ENCODE data around the gene SRRM2.

SRRM2 gene

DNA sequence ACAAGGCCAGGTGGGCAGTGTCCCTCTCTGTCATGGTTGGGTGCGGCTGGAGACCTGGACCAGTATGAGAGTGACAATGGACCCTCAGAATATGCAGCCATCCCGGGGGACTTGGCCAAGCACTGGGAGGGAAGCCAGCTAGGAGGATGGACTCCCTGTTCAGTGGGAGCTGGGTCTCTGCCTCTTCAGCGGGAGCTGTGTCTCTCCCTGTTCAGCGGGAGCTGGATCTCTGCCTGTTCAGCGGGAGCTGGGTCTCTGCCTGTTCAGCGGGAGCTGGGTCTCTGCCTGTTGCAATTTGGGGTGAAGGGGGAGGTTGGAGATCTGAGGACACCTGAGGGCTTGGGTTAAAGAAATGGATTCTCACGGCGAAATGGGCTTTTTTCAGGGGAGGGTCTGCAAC lies 38.7 kb downstream of the SRRM2 start:
- no peak for DNase-seq (ENCODE audit: extremely low read depth in 1 of 2, low read depth in 1 of 2)

DNA sequence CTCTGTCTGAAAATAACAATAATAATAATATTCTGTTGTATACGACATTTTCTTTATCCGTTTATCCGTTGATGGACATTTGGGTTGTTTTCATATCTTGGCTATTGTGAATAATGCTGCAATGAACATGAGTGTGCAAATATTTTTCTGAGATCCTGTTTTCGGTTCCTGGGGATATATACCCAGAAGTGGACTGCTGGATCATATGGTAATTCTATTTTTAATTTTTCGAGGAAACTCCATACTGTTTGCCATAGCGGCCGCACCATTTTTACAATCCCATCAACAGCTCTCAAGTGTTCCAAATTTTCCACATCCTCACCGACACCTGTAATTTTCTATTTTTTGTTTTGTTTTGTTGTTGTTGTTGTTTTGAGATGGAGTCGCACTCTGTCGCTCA lies 40.5 kb downstream of the SRRM2 start:
- DNase-seq (ENCODE audit: extremely low read depth in 1 of 2, low read depth in 1 of 2) = no peak

DNA sequence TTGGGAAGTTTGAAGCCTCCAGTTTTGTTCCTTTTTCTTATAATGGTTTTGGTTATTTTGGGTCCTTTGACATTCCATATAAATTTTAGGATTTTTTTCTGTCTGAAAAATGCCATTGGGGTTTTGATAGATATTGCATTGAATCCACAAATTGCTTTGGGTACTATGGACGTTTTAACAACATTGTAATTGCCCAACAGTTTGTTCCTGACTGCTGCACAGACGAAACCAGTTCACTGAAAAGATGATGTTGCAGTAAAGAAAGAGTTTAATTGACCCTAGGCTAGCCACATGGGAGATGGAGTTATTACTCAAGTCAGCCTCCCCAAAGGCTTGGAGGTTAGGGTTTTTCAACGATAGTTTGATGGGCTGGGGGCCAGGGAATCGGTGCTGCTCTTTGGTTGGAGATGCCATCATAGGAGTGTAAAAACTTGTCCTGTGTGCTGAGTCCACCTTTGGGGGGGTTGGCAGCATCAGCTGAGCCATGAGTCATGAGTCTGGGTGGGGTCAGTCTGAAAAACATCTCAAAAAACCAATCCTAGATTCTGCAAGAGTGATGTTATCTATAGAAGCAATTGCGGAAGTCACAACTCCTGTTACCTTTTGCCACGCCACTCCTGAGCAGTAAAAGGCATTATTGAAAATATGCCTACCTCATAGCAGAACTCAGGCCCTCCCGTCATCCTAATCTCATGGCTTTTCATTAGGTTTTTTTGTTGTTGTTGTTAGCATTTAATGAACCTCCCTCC lies 43.1 kb downstream of the SRRM2 start:
- DNase-seq (ENCODE audit: extremely low read depth in 1 of 2, low read depth in 1 of 2) = no peak

DNA sequence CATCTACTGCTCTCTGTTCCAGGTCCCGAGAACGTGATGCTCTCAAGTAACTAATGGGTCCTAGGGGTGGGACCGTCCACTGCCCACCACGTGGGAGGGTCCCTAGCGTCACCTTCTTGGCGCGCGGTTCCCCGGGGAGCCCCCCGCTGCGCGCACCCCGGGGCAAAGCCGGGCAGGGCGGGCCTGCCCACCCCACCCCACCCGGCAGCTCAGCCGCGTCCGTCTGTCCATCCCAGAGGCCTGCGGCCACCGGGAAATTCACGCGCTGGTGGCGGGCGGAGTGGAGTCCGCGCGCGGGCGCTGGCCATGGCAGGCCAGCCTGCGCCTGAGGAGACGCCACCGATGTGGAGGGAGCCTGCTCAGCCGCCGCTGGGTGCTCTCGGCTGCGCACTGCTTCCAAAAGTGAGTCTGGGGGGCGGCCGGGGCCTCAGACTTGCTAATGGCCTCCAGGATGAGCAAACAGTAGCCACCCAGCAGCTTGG lies 46.3 kb downstream of the SRRM2 start:
- DNase-seq (ENCODE audit: extremely low read depth in 1 of 2, low read depth in 1 of 2) = no peak

DNA sequence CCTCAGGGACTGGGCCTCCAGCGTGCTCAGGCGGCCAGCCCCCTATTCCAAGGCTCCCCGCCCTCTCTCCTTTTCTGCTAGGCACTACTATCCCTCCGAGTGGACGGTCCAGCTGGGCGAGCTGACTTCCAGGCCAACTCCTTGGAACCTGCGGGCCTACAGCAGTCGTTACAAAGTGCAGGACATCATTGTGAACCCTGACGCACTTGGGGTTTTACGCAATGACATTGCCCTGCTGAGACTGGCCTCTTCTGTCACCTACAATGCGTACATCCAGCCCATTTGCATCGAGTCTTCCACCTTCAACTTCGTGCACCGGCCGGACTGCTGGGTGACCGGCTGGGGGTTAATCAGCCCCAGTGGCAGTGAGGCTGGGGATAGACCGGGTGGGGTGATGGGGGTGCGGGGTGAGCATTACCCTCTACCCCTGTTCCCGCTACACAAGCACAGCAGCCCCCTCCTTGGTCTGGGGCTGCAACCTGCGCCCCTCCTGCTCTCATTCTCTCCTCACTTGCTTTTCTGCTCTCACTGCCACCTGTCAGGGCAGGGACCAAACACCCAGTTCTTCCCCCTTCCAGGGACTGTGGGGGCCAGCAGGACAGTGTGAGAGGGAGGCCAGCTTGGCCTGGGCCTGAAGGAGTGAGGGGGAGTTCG lies 46.9 kb downstream of the SRRM2 start:
- DNase-seq (ENCODE audit: extremely low read depth in 1 of 2, low read depth in 1 of 2) = no peak

DNA sequence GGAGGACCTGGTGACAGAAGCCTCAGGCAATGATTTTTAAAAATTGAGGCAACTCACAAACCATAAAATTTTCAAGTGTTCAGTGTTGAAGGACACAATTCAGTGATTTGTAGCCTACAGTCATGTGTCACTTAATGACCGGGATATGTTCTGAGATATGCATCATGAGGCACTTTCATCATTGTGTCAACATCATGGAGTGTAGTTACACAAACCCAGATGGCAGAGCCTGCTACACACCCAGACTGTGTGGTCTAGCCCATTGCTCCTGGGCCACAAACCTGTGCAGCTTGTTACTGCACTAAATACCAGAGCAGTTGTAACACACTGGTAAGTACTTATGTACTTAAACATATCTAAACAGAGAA lies 47.4 kb downstream of the SRRM2 start:
- DNase-seq (ENCODE audit: extremely low read depth in 1 of 2, low read depth in 1 of 2) = no peak

DNA sequence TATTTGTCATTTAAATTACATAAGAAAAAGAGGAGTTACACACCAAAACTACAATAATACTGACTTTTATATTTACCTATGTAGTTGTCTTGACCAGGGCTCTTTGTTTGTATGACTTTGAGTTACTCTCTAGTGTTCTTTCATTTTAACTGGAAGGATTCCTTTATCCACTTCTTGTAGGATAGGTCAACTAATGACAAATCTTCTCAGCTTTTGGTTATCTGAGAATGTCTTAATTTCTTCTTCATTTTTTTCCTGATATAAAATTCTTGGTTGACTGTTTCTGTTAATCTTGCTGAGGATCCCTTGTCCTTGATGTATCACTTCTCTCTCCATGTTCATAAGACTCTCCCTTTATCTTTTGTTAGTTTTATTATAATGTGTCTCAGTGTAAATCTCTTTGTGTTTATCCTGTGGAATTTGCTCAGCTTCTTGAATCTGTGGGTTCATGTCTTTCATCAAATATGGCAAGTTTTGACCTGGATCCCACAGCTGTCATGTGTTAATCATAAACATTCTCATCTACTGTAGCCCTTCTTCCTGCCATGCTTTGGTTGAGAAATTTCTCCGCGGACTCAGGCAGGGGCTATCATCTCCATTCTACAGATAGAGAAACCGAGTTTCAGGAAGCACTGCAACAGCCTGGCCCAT lies 51.2 kb downstream of the SRRM2 start:
- no peak for DNase-seq (ENCODE audit: extremely low read depth in 1 of 2, low read depth in 1 of 2)

DNA sequence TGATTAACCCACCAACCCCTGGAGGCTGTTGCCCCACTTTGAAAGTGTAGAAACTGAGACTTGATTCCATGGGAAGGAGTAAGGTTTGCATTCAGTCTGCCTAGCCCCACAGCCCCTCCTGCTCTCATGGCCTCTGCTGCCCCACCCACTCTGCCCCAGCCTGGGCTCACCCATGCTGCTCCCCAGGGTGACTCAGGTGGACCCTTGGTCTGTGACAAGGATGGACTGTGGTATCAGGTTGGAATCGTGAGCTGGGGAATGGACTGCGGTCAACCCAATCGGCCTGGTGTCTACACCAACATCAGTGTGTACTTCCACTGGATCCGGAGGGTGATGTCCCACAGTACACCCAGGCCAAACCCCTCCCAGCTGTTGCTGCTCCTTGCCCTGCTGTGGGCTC lies 52.3 kb downstream of the SRRM2 start:
- DNase-seq (ENCODE audit: extremely low read depth in 1 of 2, low read depth in 1 of 2) = no peak

DNA sequence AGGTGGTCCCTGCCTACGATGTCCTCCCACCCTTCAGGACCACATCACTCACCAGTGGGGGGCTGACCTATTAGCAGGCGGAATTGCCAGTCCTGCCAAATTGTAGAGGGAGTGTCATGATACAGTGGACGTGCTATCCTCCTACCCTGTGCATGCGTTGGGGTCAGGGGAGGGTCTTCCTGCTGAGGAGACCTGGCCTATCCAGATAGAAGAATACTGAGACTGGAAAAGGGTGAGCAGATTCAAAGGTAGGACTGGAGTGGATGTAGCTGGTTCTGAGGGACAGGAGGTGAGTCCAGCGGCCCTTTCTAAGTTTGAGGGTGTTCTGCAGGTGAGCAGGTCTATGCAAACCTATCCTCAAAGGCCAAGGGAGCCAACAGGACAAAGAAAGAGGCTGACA lies 53.8 kb downstream of the SRRM2 start:
- DNase-seq (ENCODE audit: extremely low read depth in 1 of 2, low read depth in 1 of 2) = no peak

DNA sequence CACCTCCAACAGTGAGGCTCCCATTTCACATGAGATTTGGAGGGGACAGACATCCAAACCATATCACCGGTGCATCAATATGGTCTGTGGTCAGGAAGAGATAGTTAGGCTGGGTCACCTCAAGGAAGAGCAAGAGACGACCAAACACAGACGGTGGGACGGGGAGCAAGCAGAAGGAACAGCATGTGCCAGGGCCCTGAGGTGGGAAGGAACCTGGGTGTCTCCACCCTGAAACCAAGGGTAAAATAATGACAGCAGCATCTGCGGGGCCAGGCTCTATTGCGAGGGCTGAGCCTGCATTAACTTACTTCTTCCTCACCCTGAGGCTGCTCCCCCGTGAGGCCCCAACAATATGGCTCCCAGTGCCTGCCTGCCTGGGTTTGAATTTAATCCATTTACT lies 55.7 kb downstream of the SRRM2 start:
- DNase-seq (ENCODE audit: extremely low read depth in 1 of 2, low read depth in 1 of 2) = no peak

DNA sequence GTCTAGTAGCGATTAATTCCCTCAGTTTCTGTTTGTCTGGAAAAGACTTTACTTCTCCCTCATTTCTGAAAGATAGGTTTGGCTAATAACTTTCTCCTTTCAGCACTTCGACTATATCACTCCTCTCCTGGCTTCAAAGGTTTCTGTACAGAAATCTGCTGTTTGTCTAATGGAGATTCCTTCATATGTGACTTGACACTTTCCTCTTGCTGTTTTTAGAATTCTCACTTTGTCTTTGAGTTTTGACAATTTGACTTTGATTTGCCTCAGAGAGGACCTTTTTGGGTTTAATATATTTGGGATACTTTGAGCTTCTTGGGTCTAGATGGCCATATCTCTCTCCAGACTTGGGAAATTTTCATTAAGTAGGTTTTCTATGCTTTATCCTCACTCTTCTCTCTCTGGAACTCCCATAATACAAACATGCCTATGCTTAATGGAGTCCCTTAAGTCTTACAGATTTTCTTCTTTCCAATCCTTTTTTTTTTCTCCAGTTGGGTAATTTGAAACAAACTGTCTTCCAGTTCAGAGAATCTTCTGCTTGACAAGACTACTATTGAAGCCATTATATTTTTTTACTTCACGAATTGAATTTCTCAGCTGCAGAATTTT lies 56.8 kb downstream of the SRRM2 start:
- DNase-seq (ENCODE audit: extremely low read depth in 1 of 2, low read depth in 1 of 2) = no peak

DNA sequence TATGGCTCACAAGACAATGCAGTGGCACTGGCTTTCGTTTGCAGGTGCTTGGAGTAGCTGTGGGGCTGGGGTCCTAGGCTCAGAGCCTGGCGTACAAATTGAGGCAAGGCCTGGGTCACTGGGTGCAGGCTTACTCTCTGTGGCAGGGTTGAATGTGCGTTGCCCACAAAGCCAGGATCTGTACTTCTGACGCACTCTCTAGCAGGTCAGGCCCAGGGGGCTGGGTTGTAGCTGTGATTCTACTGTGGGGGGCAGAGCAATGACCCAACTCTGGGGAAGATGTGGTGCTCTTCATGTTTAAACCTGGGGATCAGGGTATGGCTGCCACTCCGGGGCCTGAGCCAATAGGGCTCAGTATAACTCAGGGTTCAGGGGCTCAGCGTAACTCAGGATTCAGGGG lies 58.2 kb downstream of the SRRM2 start:
- no peak for DNase-seq (ENCODE audit: extremely low read depth in 1 of 2, low read depth in 1 of 2)

DNA sequence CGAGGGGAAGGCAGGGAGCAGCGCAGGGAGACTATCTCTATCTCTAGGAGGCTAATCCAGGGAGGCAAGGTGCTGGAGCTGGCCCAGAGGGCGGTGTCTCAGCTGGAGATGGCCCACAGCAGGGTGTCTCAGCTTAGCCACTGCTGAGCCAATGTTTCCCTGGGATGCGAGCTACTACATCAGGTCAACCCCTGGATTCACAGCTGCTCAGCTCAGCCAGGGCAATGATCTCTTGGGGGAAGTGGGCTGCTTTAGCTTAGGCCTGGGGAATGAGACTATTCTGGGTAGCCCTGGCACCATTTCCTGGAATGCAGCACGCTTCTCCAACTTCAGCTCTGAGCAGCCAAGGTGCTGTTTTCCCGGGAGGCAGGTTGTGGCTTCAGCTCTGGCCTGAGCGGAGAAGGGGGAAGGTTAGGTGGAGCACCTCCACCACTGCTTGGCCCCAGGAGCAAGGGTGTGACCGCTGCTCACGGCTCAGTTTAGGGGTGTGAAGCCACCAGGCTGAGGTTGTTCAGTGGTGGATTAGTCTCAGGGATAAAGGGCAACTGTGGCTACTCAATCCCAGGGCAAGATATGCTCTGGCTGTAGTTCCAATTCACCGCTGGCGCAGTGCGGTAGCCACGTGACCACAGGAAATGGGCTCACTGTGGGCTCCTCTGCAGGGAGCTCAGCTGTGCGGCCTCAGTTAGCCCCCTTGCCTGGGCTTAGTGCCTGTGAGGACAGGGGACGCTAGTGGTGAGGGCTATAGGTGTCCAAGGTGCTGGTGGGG lies 59.4 kb downstream of the SRRM2 start:
- no peak for DNase-seq (ENCODE audit: extremely low read depth in 1 of 2, low read depth in 1 of 2)

DNA sequence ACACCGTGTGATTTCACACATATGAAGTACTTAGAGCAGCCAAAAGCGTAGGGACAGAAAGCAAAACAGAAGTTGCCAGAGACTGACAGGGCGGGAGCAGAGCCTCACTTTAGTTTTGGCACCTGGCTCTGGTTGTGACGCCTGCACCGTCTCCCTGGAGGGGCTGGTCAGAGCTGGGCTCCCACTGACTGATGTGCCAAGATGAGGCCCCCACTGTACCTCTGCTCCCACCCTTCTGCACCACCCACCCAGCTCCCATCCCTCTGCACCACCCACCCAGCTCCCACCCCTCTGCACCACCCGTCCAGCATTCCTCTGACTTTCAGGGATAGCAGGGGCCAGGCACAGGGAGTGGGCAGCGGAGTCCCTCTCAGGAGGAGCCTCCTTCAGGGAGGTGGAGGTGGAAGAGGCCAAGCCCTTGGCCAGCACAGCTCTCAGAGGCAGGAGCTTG lies 61.4 kb downstream of the SRRM2 start:
- no peak for DNase-seq (ENCODE audit: extremely low read depth in 1 of 2, low read depth in 1 of 2)

DNA sequence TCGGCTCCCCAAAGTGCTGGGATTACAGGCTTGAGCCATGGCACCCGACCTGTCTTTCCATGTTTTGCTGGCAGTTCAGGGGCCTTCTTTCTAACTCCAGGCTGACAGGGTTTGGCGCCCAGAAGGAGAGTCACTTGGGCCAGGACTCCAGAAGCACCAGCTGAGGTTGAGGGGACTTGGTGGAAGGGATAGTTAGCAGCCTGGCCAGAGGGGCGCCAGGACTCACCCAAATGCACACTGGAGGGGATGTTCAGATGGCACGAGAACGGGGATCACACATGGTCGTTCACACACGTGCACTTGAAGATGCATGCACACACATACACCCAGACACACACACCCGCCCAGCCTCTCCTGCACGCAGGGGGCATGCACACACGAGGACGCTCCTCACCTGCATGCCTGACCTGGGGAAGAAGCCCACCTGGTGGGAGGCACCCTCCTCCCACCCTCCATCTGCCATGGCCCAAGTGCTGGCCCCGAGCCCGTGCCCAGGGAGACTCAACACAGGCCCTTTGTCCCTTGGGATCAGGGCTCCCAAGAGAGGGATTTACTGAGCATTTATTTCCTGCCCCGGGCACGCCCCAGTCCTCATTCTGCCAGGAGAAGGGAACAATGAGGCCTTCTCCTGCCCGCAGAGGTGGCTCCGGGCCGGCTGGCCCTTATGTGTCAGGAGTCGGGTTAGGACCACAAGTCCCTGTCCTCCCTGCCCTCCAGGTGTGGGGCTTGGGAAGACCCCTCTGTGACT lies 62.3 kb downstream of the SRRM2 start:
- DNase-seq (ENCODE audit: extremely low read depth in 1 of 2, low read depth in 1 of 2) = no peak

DNA sequence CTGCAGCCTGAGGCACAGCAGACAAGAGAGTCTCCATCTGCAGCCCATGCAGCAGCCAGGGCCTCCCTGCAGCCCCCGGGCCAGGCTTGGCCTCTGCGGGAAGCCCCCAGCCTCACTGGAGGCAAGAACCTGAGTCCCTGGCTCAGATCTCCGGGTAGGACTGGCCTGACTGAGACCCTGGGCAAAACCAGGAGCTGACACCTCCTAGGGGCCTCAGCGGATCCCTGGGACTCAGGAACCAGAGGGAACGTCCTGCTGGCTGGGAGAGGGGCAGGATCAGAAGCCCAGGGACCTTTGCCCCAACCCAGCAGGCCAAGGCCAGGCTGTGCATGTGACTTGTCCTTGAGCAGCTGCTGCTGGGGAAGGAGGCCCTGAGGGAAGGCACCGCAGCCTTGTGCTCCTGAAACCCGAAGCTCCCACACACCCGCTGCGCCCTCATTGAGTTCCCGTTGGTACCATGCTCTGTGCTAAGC lies 62.9 kb downstream of the SRRM2 start:
- DNase-seq (ENCODE audit: extremely low read depth in 1 of 2, low read depth in 1 of 2) = no peak

DNA sequence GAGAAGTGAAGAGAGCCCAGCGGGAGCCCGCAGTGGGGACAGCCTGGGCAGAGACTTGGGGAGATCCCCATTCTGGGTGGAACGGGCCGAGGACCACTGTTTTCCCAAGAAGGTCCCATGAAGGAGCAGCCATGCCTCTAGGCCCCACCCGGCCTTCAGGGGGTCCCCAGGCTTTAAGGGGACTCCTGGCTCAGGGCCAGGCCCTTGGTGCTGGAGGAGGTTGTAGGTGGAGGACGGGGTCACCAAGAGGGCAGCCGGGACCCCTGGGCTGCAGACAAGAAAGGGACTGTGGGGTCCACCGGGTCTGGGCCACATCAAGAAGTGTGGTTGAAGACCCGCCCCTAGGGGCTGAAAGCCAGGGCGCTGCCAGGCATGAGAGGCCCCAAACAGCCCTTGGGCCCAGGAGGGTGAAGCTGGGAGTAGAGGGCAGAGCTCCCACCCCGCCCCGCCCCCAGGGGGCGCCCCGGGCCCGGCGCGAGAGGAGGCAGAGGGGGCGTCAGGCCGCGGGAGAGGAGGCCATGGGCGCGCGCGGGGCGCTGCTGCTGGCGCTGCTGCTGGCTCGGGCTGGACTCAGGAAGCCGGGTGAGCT lies 64.4 kb downstream of the SRRM2 start, which contains the start of gene PRSS21:
Gene PRSS21, plus strand, starts transcription at position 487 of the 589 bp plus-strand sequence. Its CDS starts 32 bp downstream, at position 519.
- DNase-seq (ENCODE audit: extremely low read depth in 1 of 2, low read depth in 1 of 2) = no peak

DNA sequence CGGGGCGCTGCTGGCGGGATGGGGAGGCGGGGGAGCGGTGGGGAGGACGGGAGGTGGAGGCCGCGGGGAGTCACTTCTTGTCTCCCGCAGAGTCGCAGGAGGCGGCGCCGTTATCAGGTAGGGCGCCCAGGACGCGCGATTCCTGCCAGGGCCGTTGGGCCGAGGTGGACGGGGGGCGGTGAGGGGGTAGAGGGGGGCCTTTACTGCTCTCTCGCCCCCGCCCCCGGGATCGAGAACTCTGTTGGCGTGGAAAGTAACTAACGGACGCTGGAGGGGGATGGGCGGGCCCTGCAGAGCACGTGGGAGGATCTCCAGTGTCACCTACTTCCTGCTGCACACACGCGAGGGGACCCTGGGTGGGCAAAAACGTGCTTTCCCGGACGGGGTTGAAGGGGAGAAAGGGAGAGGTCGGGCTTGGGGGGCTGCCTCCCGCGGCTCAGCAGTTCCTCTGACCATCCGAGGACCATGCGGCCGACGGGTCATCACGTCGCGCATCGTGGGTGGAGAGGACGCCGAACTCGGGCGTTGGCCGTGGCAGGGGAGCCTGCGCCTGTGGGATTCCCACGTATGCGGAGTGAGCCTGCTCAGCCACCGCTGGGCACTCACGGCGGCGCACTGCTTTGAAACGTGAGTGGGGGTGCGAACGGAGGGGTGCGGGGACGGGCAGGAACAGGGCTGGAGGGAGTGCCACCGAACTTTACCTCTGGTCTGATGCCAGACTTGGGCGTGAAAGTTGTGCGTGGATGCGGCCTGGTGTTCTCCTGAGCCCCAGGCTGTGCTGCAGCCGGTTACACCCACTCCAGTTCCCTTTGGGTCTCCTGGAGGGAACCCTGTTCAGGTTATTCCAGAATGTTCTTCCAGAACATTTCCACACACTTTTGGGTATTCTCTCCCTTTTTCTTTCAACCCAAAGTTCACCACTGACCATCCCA lies 65.2 kb downstream of the SRRM2 start:
- DNase-seq (ENCODE audit: extremely low read depth in 1 of 2, low read depth in 1 of 2) = no peak

Measured in activated CD8-positive, alpha-beta memory T cell treated with anti-CD3 and anti-CD28 coated beads for 1 hour (primary cell).